ENCODE measurements around the gene WDR64.

The WDR64 gene
- total RNA-seq, result 0.04 to 1.2 (median 0.38) reads per million in 3 experiments

- no peak for DNase-seq
Observed at GRCh38 chr1:241652012-241652411, at the start of gene WDR64. Gene WDR64, plus strand, starts transcription at chr1:241652281. Its CDS starts 204 bp downstream, at chr1:241652485.

- DNase-seq, result no peak
Observed at GRCh38 chr1:241603731-241604245, 48.3 kb upstream of the WDR64 start.

GRCh38 chr1:241605146-241605805 lies 46.8 kb upstream of the WDR64 start:
- DNase-seq, result no peak

GRCh38 chr1:241606544-241606943 lies 45.5 kb upstream of the WDR64 start:
- no peak for DNase-seq

- no peak for DNase-seq
Observed at GRCh38 chr1:241607497-241607896, 44.6 kb upstream of the WDR64 start.

GRCh38 chr1:241608379-241609033 lies 43.6 kb upstream of the WDR64 start:
- DNase-seq, result no peak

- DNase-seq, result no peak
Observed at GRCh38 chr1:241610056-241610815, 41.8 kb upstream of the WDR64 start.

GRCh38 chr1:241611063-241611462 lies 41.0 kb upstream of the WDR64 start:
- DNase-seq, result peak; percentile 50

- no peak for DNase-seq
Observed at GRCh38 chr1:241611736-241612135, 40.3 kb upstream of the WDR64 start.

GRCh38 chr1:241612533-241613477 lies 39.3 kb upstream of the WDR64 start:
- DNase-seq, result no peak

- DNase-seq, result no peak
Observed at GRCh38 chr1:241614144-241614543, 37.9 kb upstream of the WDR64 start.

GRCh38 chr1:241614572-241614971 lies 37.5 kb upstream of the WDR64 start:
- DNase-seq, result no peak

GRCh38 chr1:241615043-241615974 lies 36.8 kb upstream of the WDR64 start:
- DNase-seq, result no peak

GRCh38 chr1:241617426-241617825 lies 34.7 kb upstream of the WDR64 start:
- no peak for DNase-seq

GRCh38 chr1:241622669-241623068 lies 29.4 kb upstream of the WDR64 start:
- DNase-seq, result no peak

- DNase-seq, result no peak
Observed at GRCh38 chr1:241624935-241625334, 27.1 kb upstream of the WDR64 start.

GRCh38 chr1:241627453-241628259 lies 24.4 kb upstream of the WDR64 start:
- peak; percentile 49 for DNase-seq

- DNase-seq, result no peak
Observed at GRCh38 chr1:241630005-241630404, 22.1 kb upstream of the WDR64 start.

GRCh38 chr1:241630476-241630875 lies 21.6 kb upstream of the WDR64 start:
- no peak for DNase-seq

- no peak for DNase-seq
Observed at GRCh38 chr1:241630899-241631298, 21.2 kb upstream of the WDR64 start.
